Measurements from ENCODE around the gene POLR1G. TPM values are rescaled to one million over a fixed set of nuclear protein-coding genes. Genes with fewer than 3 reads are reported as not detected.

Gene POLR1G
- total RNA-seq, 6 donors from 2014 or later, result 1.0 to 7.7 (median 5.8) TPM

Small RNA genes within 50 kb of the gene (small RNA-seq; reads per million reads assigned to genes)
- 0 reads per million in 4 donors for gene MIR6088

Other genes starting within 250 kb of the POLR1G start
- gene NKPD1, start 245.7 kb upstream of the POLR1G start, total RNA-seq, result under 1 TPM in 5 of 6 donors, not detected in 1; under 0.01 to 1.00 (median 0.17) TPM
- gene TRAPPC6A, start 228.4 kb upstream of the POLR1G start, total RNA-seq, result 10 to 100 TPM; 10.5 to 53.3 (median 23.7) TPM
- 10 to 100 TPM in 5 of 6 donors, 1 to 10 TPM in 1; 4.7 to 34.6 (median 18.6) TPM for gene BLOC1S3, start 227.9 kb upstream of the POLR1G start, total RNA-seq
- gene EXOC3L2, start 161.2 kb upstream of the POLR1G start, total RNA-seq, result 1 to 10 TPM; 1.1 to 10.0 (median 2.7) TPM
- 10 to 100 TPM; 14.6 to 59.3 (median 35.6) TPM for gene MARK4, start 155.4 kb upstream of the POLR1G start, total RNA-seq
- gene CKM, start 83.8 kb upstream of the POLR1G start, total RNA-seq, result not detected
- gene KLC3, start 65.9 kb upstream of the POLR1G start, total RNA-seq, result 1 to 10 TPM; 2.4 to 9.5 (median 3.9) TPM
- gene ERCC2, start 36.1 kb upstream of the POLR1G start, total RNA-seq, result 10 to 100 TPM in 5 of 6 donors, 1 to 10 TPM in 1; 7.4 to 19.1 (median 13.0) TPM
- 10 to 100 TPM; 27.8 to 76.2 (median 57.5) TPM for gene PPP1R13L, start 1.6 kb upstream of the POLR1G start, total RNA-seq
- gene ERCC1, start 17.3 kb downstream of the POLR1G start, total RNA-seq, result 100 to 1,000 TPM in 1 of 6 donors, 10 to 100 TPM in 5; 53.7 to 102 (median 76.2) TPM
- 100 to 1,000 TPM in 2 of 6 donors, 10 to 100 TPM in 2, 1 to 10 TPM in 1, not detected in 1; 8.8 to 152 (median 94.9) TPM for gene FOSB, start 61.4 kb downstream of the POLR1G start, total RNA-seq
- 10 to 100 TPM in 3 of 6 donors, 1 to 10 TPM in 3; 5.2 to 17.8 (median 11.1) TPM for gene RTN2, start 90.4 kb downstream of the POLR1G start, total RNA-seq
- 1 to 10 TPM in 3 of 6 donors, under 1 TPM in 2, not detected in 1; 0.89 to 6.3 (median 1.1) TPM for gene PPM1N, start 91.8 kb downstream of the POLR1G start, total RNA-seq
- gene VASP, start 100.8 kb downstream of the POLR1G start, total RNA-seq, result 100 to 1,000 TPM in 4 of 6 donors, 10 to 100 TPM in 2; 68.1 to 266 (median 143) TPM
- gene OPA3, start 178.2 kb downstream of the POLR1G start, total RNA-seq, result 10 to 100 TPM in 5 of 6 donors, 1 to 10 TPM in 1; 9.9 to 14.3 (median 12.7) TPM
- 10 to 100 TPM in 2 of 6 donors, 1 to 10 TPM in 4; 1.0 to 22.1 (median 6.8) TPM for gene GPR4, start 195.6 kb downstream of the POLR1G start, total RNA-seq
- 10 to 100 TPM; 34.1 to 70.2 (median 48.2) TPM for gene EML2, start 232.8 kb downstream of the POLR1G start, total RNA-seq